A549 (cell line): ENCODE data around the gene FRMD4A. TPM values are rescaled to one million over a fixed set of nuclear protein-coding genes. Genes with fewer than 3 reads are reported as not detected.

ENCODE experiments used
- ATAC-seq, 2 experiments: fragments of 200-7000 bp in 1 of 2; fragments of >200 bp in 1 of 2; cut with Nextera tagmentation in 1 of 2; cut with Tn5 transposase in 1 of 2; 3 replicates each; pipeline versions ENCODE4 v1.8.0 to v1.9.1; 2018 to 2020; ENCODE audit warnings: mild to moderate bottlenecking in 1 of 2, moderate library complexity in 1 of 2
- CTCF ChIA-PET: fragments of 300-600 bp; sonication (Branson Sonifier 250); formaldehyde crosslinking; extraction: SDS; loops from one replicate; lab custom pipeline; 2021; ENCODE audit warnings: antibody characterized with exemption, inconsistent platforms; lab: Yijun Ruan, JAX
- POLR2A ChIA-PET: fragments of 350-600 bp; formaldehyde crosslinking; extraction: SDS; loops from one replicate; lab custom pipeline; 2021; ENCODE audit warnings: antibody characterized with exemption, inconsistent platforms; lab: Yijun Ruan, JAX
- DNase-seq, 2 experiments: peaks; one replicate each; pipeline versions ENCODE4 v3.0.0 to v3.0.0-alpha.2; 2011 to 2016; ENCODE audit warnings: low read depth in 1 of 2, low spot score in 1 of 2
- FAIRE-seq: peaks from 2 replicates; lab custom pipeline; 2011; peaks lifted over from hg19 to GRCh38; lab: Jason Lieb, UNC
- H3K27ac ChIP-seq, 2 experiments: fragments of >200 bp; sonication (Bioruptor Twin); formaldehyde crosslinking; 3 replicates each; pipeline ENCODE4 v1.5.1; 2016 to 2017
- H3K4me1 ChIP-seq: fragments of >200 bp; sonication (Bioruptor Twin); formaldehyde crosslinking; 3 replicates; pipeline ENCODE4 v1.6.1; 2016
- H3K4me2 ChIP-seq: fragments of >200 bp; sonication (Bioruptor Twin); formaldehyde crosslinking; 3 replicates; pipeline ENCODE4 v1.6.1; 2016
- H3K4me3 ChIP-seq: fragments of >200 bp; sonication (Bioruptor Twin); formaldehyde crosslinking; 3 replicates; pipeline ENCODE4 v1.5.1; 2016
- H3K9me3 ChIP-seq: fragments of >200 bp; sonication (Bioruptor Twin); formaldehyde crosslinking; 3 replicates; pipeline ENCODE4 v1.6.1; 2016
- CBX2 ChIP-seq: fragments of 200-600 bp; sonication (generic); IDR thresholded peaks from 2 replicates; pipeline ENCODE4 v1.6.1; 2016; ENCODE audit warnings: low read depth, mild to moderate bottlenecking, borderline replicate concordance
- CBX8 ChIP-seq: fragments of 200-600 bp; sonication (generic); IDR thresholded peaks from 2 replicates; pipeline ENCODE4 v1.6.1; 2016
- CEBPB ChIP-seq, 2 experiments: fragments of >200 bp in 1 of 2; sonication (Bioruptor Twin) in 1 of 2; formaldehyde crosslinking in 1 of 2; IDR thresholded peaks; 2 replicates each; pipeline ENCODE4 v1.6.1; 2012 to 2016
- EHMT2 ChIP-seq: fragments of 200-600 bp; sonication (generic); IDR thresholded peaks from 2 replicates; pipeline ENCODE4 v1.6.1; 2016; ENCODE audit warnings: antibody characterized with exemption, low read depth, mild to moderate bottlenecking, moderate library complexity
- EP300 ChIP-seq, 2 experiments: fragments of >200 bp; sonication (Bioruptor Twin); formaldehyde crosslinking; IDR thresholded peaks; 2 replicates in 1 of 2; 3 replicates in 1 of 2; pipeline ENCODE4 v1.6.1; 2016 to 2017
- ESRRA ChIP-seq: fragments of 150-350 bp; IDR thresholded peaks from 2 replicates; pipeline ENCODE4 v1.6.1; 2014; ENCODE audit warnings: mild to moderate bottlenecking, low read length, borderline replicate concordance
- FOSB ChIP-seq: fragments of 250-450 bp; sonication (Bioruptor Pico); IDR thresholded peaks from 2 replicates; pipeline ENCODE4 v1.5.0; 2020; ENCODE audit warnings: mild to moderate bottlenecking, moderate library complexity
- GATA3 ChIP-seq: IDR thresholded peaks from 2 replicates; pipeline ENCODE4 v1.6.1; 2012; ENCODE audit warnings: borderline replicate concordance
- HOXB5 ChIP-seq: fragments of 250-450 bp; sonication (Bioruptor Pico); IDR thresholded peaks from 2 replicates; pipeline ENCODE4 v1.5.0; 2020; ENCODE audit warnings: mild to moderate bottlenecking, moderate library complexity
- JUN ChIP-seq, 2 experiments: fragments of >200 bp; sonication (Bioruptor Twin); formaldehyde crosslinking; IDR thresholded peaks; 2 replicates in 1 of 2; 3 replicates in 1 of 2; pipeline ENCODE4 v1.6.1; 2016 to 2017
- NFE2L2 ChIP-seq: fragments of 150-350 bp; conservative IDR thresholded peaks from 2 replicates; pipeline ENCODE4 v1.6.1; 2014; ENCODE audit warnings: low read length
- NR3C1 ChIP-seq: fragments of >200 bp; sonication (Bioruptor Twin); formaldehyde crosslinking; IDR thresholded peaks from 3 replicates; pipeline ENCODE4 v1.6.1; 2017
- RAD21 ChIP-seq, 2 experiments: fragments of >200 bp in 1 of 2; sonication (Bioruptor Twin) in 1 of 2; formaldehyde crosslinking in 1 of 2; IDR thresholded peaks in 1 of 2; conservative IDR thresholded peaks in 1 of 2; 2 replicates in 1 of 2; 3 replicates in 1 of 2; pipeline ENCODE4 v1.6.1; 2012 to 2018; ENCODE audit warnings: inconsistent platforms in 1 of 2
- RCOR1 ChIP-seq: fragments of 150-350 bp; IDR thresholded peaks from 2 replicates; pipeline ENCODE4 v1.6.1; 2014; ENCODE audit warnings: antibody characterized with exemption, low read length, low read depth
- RFX5 ChIP-seq: fragments of 450-650 bp; IDR thresholded peaks from 2 replicates; pipeline ENCODE4 v1.7.1; 2014; ENCODE audit warnings: antibody characterized with exemption, mild to moderate bottlenecking, moderate library complexity
- TFCP2L1 ChIP-seq: fragments of 250-450 bp; sonication (Bioruptor Pico); IDR thresholded peaks from 2 replicates; pipeline ENCODE4 v1.5.0; 2021; ENCODE audit warnings: mild to moderate bottlenecking
- USF2 ChIP-seq: fragments of 450-650 bp; IDR thresholded peaks from 2 replicates; pipeline ENCODE4 v1.6.1; 2014; ENCODE audit warnings: antibody characterized with exemption
- ZC3H11A ChIP-seq: fragments of 450-650 bp; IDR thresholded peaks from 2 replicates; pipeline ENCODE4 v1.6.1; 2014; ENCODE audit warnings: antibody characterized with exemption, mild to moderate bottlenecking
- WGBS: methylation state at CpG from one replicate; pipeline ENCODE4 v1.1.6; 2017; ENCODE audit errors: missing lambda C conversion rate; 5-methylcytosine and 5-hydroxymethylcytosine counted together
- polyA plus RNA-seq, 4 experiments: library from polyadenylated mRNA; depleted of rRNA in 3 of 4; stranded (reverse); fragments of >200 nt; fragmentation: RNase III in 1 of 4; extraction: RNeasy Plus Mini Kit Qiagen cat#74134 plus additional on column Dnase treatment in 1 of 4; gene quantifications; 2 replicates in 3 of 4; 3 replicates in 1 of 4; pipeline ENCODE4 v1.2.3, GENCODE V29; 2011 to 2017
- TF ChIP-seq, protein P1 (sequence below): fragments of 250-450 bp; sonication (Bioruptor Pico); IDR thresholded peaks from 2 replicates; pipeline ENCODE4 v1.5.0; 2021; ENCODE audit warnings: mild to moderate bottlenecking, moderate library complexity, borderline replicate concordance
- TF ChIP-seq, protein P2 (sequence below): fragments of 200-600 bp; sonication (generic); IDR thresholded peaks from 2 replicates; pipeline ENCODE4 v1.6.1; 2016; ENCODE audit warnings: antibody characterized with exemption, mild to moderate bottlenecking, moderate library complexity
- TF ChIP-seq, protein P3 (sequence below): fragments of >200 bp; sonication (Bioruptor Twin); formaldehyde crosslinking; IDR thresholded peaks from 2 replicates; pipeline ENCODE4 v1.6.1; 2016

The FRMD4A gene
- polyA plus RNA-seq, 2 of the 4 experiments (the other 2 are of a cell fraction): 2.5 to 4.7 TPM

GRCh38 chr10:13983035-13983434 lies 347.7 kb downstream of the FRMD4A start (continued):
- TF ChIP-seq, protein P1, sequence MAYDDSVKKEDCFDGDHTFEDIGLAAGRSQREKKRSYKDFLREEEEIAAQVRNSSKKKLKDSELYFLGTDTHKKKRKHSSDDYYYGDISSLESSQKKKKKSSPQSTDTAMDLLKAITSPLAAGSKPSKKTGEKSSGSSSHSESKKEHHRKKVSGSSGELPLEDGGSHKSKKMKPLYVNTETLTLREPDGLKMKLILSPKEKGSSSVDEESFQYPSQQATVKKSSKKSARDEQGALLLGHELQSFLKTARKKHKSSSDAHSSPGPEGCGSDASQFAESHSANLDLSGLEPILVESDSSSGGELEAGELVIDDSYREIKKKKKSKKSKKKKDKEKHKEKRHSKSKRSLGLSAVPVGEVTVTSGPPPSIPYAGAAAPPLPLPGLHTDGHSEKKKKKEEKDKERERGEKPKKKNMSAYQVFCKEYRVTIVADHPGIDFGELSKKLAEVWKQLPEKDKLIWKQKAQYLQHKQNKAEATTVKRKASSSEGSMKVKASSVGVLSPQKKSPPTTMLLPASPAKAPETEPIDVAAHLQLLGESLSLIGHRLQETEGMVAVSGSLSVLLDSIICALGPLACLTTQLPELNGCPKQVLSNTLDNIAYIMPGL (CRISPR knock-in tag): no peak
- TF ChIP-seq GATA3 (no peak), NR3C1 (no peak), CBX8 (no peak), TFCP2L1 (CRISPR knock-in tag) (no peak)

DNA sequence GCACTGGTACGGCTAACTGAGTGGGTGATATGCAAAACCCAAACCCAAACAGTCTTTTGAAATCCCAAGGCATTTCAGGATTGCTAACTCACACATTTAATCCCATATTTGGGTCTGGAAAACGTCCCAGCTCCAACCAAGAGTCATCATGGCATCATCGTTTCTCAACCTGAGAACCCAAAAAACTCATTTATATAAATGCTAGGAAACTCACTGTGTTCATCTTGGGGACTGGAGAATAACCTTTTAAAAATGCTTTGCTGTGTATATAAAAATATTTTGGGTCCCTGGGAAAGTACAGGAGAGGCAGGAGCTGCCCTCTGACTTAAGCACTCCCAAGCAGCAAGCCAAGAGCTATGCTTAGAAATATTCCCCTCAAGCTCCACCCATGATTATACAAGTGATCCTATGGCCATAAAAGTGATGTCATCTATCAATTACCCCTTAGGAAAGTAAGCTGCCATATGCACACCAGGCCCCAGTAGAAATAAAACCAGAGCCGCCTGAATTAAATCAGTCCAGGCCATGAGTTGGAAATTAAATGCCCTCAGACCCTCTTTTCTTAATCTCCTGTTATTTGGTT lies 352.1 kb downstream of the FRMD4A start:
- 24% methylated on average over 4 of the region's 4 CpGs for WGBS
- TF ChIP-seq HOXB5 (CRISPR knock-in tag): no peak
- no peak for TF ChIP-seq RFX5
- TF ChIP-seq RAD21 (conservative IDR thresholded peaks at IDR 0.05 in 1 of 2, IDR thresholded peaks at IDR 0.05 in 1 of 2): no peak
- TF ChIP-seq ZC3H11A: no peak
- no peak for TF ChIP-seq EHMT2
- TF ChIP-seq ESRRA: no peak
- TF ChIP-seq NR3C1: no peak
- no peak for TF ChIP-seq CBX2
- TF ChIP-seq, protein P2, sequence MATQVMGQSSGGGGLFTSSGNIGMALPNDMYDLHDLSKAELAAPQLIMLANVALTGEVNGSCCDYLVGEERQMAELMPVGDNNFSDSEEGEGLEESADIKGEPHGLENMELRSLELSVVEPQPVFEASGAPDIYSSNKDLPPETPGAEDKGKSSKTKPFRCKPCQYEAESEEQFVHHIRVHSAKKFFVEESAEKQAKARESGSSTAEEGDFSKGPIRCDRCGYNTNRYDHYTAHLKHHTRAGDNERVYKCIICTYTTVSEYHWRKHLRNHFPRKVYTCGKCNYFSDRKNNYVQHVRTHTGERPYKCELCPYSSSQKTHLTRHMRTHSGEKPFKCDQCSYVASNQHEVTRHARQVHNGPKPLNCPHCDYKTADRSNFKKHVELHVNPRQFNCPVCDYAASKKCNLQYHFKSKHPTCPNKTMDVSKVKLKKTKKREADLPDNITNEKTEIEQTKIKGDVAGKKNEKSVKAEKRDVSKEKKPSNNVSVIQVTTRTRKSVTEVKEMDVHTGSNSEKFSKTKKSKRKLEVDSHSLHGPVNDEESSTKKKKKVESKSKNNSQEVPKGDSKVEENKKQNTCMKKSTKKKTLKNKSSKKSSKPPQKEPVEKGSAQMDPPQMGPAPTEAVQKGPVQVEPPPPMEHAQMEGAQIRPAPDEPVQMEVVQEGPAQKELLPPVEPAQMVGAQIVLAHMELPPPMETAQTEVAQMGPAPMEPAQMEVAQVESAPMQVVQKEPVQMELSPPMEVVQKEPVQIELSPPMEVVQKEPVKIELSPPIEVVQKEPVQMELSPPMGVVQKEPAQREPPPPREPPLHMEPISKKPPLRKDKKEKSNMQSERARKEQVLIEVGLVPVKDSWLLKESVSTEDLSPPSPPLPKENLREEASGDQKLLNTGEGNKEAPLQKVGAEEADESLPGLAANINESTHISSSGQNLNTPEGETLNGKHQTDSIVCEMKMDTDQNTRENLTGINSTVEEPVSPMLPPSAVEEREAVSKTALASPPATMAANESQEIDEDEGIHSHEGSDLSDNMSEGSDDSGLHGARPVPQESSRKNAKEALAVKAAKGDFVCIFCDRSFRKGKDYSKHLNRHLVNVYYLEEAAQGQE: no peak
- TF ChIP-seq USF2: no peak
- TF ChIP-seq NFE2L2: no peak
- TF ChIP-seq FOSB (CRISPR knock-in tag): no peak
- TF ChIP-seq, protein P3, sequence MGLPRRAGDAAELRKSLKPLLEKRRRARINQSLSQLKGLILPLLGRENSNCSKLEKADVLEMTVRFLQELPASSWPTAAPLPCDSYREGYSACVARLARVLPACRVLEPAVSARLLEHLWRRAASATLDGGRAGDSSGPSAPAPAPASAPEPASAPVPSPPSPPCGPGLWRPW: no peak
- TF ChIP-seq CEBPB (IDR thresholded peaks at IDR 0.05): no peak
- TF ChIP-seq CBX8: no peak
- TF ChIP-seq JUN (IDR thresholded peaks at IDR 0.05): no peak
- TF ChIP-seq EP300 (IDR thresholded peaks at IDR 0.05): no peak
- TF ChIP-seq RCOR1: no peak
- DNase-seq (no peak), FAIRE-seq (no peak), ATAC-seq (no peak)
- ChIA-PET CTCF (no interaction called here), POLR2A (no interaction called here)
- Histone ChIP-seq H3K4me3 (no peak overlapping the region), H3K4me1 (no peaks in the 10 kb centered on the region), H3K4me2 (no peak overlapping the region), H3K9me3 (no peaks in the 10 kb centered on the region), H3K27ac (no peak overlapping the region)
